GM19238 (cell line): ENCODE measurements around the gene HOXC12.

Source experiments
- DNase-seq: peaks from one replicate; pipeline ENCODE4 v3.0.0; 2011; ENCODE audit warnings: low spot score; ENCODE audit not compliant: insufficient read length

Gene HOXC12

GRCh38 chr12:53972152-53972702 is 17.5 kb downstream of the HOXC12 start:
- DNase-seq = no peak

DNA sequence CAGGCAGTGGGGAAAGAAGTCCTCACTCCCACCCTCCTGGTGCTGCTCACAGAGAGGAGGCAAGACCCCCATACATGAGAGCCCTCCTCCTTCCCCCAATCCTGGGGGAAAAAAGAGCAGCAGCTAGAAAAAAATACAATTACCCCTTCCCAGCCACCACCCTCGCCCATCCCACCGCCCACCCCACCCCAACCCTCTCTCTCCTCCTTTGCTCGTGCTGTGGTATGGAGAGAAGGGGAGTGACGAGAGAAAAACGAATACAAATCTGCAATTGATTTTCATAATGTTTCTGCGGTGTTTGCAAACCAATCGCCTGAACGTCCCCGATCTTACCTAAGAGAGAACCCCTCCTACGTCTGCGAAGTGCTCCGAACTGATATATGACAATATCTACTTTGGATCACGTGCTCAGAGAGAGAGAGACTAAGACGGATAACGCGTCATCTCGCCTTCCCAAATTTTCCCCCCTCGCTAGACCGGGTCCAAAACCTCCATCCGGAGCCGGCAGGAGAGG is 18.1 kb downstream of the HOXC12 start, which contains the start of gene HOXC11:
Gene HOXC11, plus strand, starts transcription at position 405 of the 514 bp plus-strand sequence. CDS start 116 bp downstream, outside the sequence.
- no peak for DNase-seq

DNA sequence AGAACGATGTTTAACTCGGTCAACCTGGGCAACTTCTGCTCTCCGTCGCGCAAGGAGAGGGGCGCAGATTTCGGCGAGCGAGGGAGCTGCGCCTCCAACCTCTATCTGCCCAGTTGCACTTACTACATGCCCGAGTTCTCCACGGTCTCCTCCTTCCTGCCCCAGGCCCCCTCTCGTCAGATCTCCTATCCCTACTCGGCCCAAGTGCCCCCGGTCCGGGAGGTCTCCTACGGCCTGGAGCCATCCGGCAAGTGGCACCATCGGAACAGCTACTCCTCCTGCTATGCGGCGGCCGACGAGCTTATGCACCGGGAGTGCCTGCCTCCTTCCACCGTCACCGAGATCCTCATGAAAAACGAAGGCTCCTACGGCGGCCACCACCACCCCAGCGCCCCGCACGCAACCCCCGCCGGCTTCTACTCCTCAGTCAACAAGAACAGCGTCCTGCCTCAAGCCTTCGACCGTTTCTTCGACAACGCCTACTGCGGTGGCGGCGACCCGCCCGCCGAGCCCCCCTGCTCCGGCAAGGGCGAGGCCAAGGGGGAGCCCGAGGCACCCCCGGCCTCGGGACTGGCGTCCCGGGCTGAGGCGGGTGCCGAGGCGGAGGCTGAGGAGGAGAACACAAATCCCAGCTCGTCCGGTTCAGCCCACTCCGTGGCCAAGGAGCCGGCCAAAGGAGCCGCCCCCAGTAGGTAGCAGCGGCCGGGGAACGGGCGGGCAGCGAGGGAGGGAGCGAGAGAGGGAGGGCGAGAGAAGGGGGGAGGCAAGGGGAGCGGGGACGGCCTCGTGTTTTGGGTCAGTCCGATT is 18.7 kb downstream of the HOXC12 start:
- no peak for DNase-seq

- peak; percentile 49 for DNase-seq
Measured at GRCh38 chr12:53974084-53975063, 19.7 kb downstream of the HOXC12 start, which contains the start of gene HOTAIR. TSS of gene HOTAIR (minus strand) at chr12:53974954.

- peak; percentile 51 for DNase-seq
Measured at GRCh38 chr12:53975064-53975471, 20.4 kb downstream of the HOXC12 start.

DNA sequence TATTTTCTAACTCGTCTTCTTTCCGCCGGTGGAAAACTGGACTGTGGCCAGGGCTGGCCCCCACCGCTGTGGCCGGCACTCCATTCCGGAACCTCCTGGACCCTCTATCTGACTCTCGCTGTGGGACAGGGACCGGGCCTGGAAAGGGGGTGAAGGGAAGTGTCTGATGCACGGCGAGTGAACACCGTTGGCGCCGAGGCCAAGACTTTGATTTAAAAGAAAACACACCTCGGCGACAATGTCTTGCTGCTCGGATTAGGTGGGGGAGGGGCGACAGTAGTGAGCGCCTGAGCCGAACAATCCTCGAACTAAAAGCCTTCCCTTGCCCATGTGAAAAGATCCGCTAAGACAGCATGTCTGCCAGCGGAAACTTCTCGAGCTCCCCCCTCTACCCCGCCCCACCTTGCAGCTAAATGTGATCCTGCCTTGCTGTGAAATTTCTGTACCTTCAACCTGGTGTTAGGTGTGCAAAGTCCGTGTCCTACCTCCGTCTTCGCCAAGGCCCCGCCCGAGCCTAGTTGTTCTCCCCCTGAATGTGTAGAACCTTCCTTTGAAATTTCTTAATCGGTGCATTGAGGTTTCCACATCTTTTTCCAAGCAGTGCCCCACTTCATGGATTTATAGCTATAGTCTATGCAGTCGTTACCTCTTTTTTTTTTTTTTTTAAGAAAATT is 20.9 kb downstream of the HOXC12 start:
- no peak for DNase-seq

GRCh38 chr12:53976172-53976822 is 21.6 kb downstream of the HOXC12 start:
- DNase-seq = no peak

GRCh38 chr12:53976823-53977595 is 22.3 kb downstream of the HOXC12 start:
- DNase-seq = no peak

GRCh38 chr12:53977596-53978445 is 23.1 kb downstream of the HOXC12 start:
- no peak for DNase-seq

GRCh38 chr12:53978477-53979356 is 24.0 kb downstream of the HOXC12 start:
- DNase-seq = no peak

- DNase-seq = no peak
Measured at GRCh38 chr12:53980104-53980801, 25.6 kb downstream of the HOXC12 start.

- DNase-seq = no peak
Measured at GRCh38 chr12:53980802-53981496, 26.2 kb downstream of the HOXC12 start.

- DNase-seq = no peak
Measured at GRCh38 chr12:53981634-53982565, 27.2 kb downstream of the HOXC12 start.

GRCh38 chr12:53982648-53983567 is 28.2 kb downstream of the HOXC12 start:
- no peak for DNase-seq
